ENCODE measurements around the gene KCNQ1.

DNA sequence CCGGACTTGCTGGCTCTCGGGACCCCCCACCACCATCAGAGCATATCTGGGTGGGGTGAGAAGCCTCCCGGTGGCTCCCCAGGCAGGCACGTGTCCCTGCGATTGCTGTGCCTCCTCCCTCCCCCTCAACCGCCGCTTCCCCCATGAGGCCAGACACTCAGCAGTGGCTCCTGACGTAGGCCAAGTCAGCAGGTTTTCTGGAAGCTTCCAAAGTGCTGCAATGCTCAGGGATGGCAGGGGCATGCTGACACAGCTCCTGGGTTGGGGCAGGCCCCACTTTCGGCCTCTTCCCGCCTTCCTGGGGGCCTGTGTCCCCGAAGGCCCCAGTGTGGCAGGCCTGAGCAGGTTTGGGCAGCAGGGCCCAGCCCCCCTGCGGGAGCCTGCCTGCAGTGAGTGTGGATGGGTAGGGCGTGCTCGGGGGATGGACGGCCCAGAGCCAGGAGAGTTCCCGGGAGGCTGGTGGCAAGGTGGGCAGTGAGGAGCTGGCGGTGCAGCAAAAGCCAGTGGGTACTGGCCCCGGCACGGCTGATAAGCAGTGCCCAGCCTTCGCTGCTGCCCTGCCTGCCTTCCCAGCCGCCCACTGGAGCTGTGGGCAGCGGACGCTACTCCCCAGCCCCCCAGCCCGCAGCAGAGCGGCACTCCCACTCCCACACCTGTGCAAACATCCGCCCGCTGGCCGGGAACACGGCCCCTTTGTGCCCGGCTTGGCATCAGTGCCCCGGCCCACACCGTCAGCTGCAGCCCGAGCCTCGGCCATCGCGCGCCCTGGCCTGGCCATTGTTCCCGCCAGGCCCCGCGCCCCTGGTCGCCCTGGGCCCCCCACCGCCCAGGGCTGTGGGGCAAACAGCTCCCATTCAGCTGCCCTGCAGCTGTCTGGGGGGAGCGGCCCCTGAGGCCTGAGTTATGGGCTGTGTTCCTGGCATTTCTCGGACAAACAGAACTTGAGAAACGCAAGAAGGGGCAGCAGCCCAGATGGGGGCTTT lies 130.0 kb downstream of the KCNQ1 start:
- TF ChIP-seq, protein P1, sequence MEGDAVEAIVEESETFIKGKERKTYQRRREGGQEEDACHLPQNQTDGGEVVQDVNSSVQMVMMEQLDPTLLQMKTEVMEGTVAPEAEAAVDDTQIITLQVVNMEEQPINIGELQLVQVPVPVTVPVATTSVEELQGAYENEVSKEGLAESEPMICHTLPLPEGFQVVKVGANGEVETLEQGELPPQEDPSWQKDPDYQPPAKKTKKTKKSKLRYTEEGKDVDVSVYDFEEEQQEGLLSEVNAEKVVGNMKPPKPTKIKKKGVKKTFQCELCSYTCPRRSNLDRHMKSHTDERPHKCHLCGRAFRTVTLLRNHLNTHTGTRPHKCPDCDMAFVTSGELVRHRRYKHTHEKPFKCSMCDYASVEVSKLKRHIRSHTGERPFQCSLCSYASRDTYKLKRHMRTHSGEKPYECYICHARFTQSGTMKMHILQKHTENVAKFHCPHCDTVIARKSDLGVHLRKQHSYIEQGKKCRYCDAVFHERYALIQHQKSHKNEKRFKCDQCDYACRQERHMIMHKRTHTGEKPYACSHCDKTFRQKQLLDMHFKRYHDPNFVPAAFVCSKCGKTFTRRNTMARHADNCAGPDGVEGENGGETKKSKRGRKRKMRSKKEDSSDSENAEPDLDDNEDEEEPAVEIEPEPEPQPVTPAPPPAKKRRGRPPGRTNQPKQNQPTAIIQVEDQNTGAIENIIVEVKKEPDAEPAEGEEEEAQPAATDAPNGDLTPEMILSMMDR (IDR thresholded peaks at IDR 0.05) = no peak
- no peak for TF ChIP-seq POLR2AphosphoS5 (IDR thresholded peaks at IDR 0.05)
- TF ChIP-seq POLR2A (IDR thresholded peaks at IDR 0.05) = no peak
